Colonic mucosa (tissue), 4 donors: ENCODE measurements around the gene ATXN10. TPM values are rescaled to one million over a fixed set of nuclear protein-coding genes. Genes with fewer than 3 reads are reported as not detected.
A peak's percentile ranks its signal among the peaks of the same experiment; 100 is the strongest.
"Not testable (repeated sequence)": the region's sequence is repeated elsewhere in the genome, so short reads cannot be mapped to it uniquely, and the experiment has no call there.

Experiments used
- DNase-seq: peaks from one replicate; pipeline ENCODE4 v3.0.0-alpha.2; 2020
- H3K27ac ChIP-seq: fragments of 200-600 bp; one replicate; pipeline ENCODE4 v1.8.0; 2021
- H3K27me3 ChIP-seq: fragments of 200-600 bp; one replicate; pipeline ENCODE4 v1.8.0; 2021
- H3K36me3 ChIP-seq: fragments of 200-600 bp; one replicate; pipeline ENCODE4 v1.8.0; 2021
- H3K4me1 ChIP-seq: fragments of 200-600 bp; one replicate; pipeline ENCODE4 v1.8.0; 2021; ENCODE audit warnings: mild to moderate bottlenecking
- H3K4me3 ChIP-seq: fragments of 200-600 bp; one replicate; pipeline ENCODE4 v1.8.0; 2021
- H3K9ac ChIP-seq, 2 donors: one replicate each; pipeline ENCODE4 v1.7.0; 2013; ENCODE audit warnings: control low read depth in 2 of 2, low read depth in 2 of 2, low read length in 2 of 2
- H3K9me3 ChIP-seq: fragments of 200-600 bp; one replicate; pipeline ENCODE4 v1.8.0; 2021
- CTCF ChIP-seq: fragments of 200-600 bp; IDR thresholded peaks from one replicate; pipeline ENCODE4 v1.8.0; 2022; ENCODE audit warnings: antibody characterized with exemption, mild to moderate bottlenecking
- intact Hi-C: fragments of 100-400 bp; cut with DNase I; formaldehyde crosslinking; loops from one replicate; pipeline ENCODE4 v1.14.1; 2022
- total RNA-seq, 2 donors: library from RNA; stranded (reverse); fragmentation: NEBNext Ultra II Directional in 1 of 2; extraction: Animal tissue kit (Norgen Biotek cat#: 25700) in 1 of 2; gene quantifications; one replicate each; pipeline ENCODE4 v1.2.1, GENCODE V29; 2021
- donor health status: healthy.
- donor health status: DM: no; HTN: no; CAD: no.
- donor health status: DM: no; HTN: no; CAD: no.

ATXN10 gene
- 10 to 100 TPM; 90.5 to 94.9 TPM for total RNA-seq

- DNase-seq = peak; percentile 60
- intact Hi-C loops = no loop called here
Observed at GRCh38 chr22:45671783-45672563, at the start of gene ATXN10. Gene ATXN10, plus strand, starts transcription at chr22:45671834. Its CDS starts 230 bp downstream, at chr22:45672064.

DNA sequence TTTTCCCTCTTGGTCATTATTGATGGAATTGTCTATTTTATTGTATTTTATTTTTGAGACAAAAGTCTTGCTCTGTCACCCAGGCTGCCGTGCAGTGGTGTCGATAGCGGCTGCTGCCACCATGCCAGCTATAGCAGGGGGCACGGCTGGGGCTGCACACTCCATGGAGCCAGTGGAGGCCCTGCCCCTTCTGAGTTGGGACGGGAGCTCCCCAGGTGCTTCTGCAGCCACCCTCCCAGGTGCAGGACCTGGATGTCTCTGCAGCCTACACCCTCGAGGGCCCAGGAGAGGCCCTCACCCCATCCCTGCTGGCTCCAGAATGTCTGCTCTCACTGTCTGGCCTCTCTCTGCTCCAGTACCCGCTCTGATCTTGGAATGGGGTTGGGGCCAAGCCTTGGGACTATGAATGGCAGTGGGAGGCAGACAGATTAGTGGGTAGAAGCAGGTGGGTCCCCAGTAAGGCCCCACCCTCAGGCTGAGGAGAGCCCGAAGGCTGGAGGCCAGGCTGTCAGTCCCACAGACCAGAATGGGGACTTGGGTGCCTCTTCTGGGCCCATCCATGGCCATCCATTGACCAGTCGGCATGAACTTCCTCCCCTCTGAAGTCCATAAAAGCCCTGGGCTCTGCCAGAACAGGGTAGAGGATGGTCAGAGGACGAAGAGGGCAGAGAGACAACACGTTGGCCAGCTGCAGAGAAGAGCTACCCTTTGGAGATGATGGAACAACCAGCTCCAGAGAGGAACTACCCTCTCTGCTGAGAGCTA, 49.6 kb upstream of the ATXN10 start:
- H3K36me3 ChIP-seq = no peaks in the 10 kb centered on the region
- DNase-seq = no peak
- no peaks in the 10 kb centered on the region for H3K4me1 ChIP-seq
- TF ChIP-seq CTCF = no peak
- no peak overlapping the region for H3K9ac ChIP-seq
- H3K4me3 ChIP-seq = no peak overlapping the region
- no peak overlapping the region for H3K27ac ChIP-seq
- intact Hi-C loops = no loop called here
- no peaks in the 10 kb centered on the region for H3K27me3 ChIP-seq
- H3K9me3 ChIP-seq = no peaks in the 10 kb centered on the region

More at GRCh38 chr22:45671783-45672563, at the start of gene ATXN10:
- Histone ChIP-seq H3K4me3 (peak within 1 kb of the TSS; percentile 91), H3K9me3 (no peaks in the 10 kb centered on the region), H3K36me3 (no peaks in the 10 kb centered on the region), H3K9ac (peak within 1 kb of the TSS; percentile 88 to 98), H3K27ac (peak within 1 kb of the TSS; percentile 72), H3K4me1 (no peaks in the 10 kb centered on the region), H3K27me3 (no peaks in the 10 kb centered on the region)
- TF ChIP-seq CTCF = no peak

DNA sequence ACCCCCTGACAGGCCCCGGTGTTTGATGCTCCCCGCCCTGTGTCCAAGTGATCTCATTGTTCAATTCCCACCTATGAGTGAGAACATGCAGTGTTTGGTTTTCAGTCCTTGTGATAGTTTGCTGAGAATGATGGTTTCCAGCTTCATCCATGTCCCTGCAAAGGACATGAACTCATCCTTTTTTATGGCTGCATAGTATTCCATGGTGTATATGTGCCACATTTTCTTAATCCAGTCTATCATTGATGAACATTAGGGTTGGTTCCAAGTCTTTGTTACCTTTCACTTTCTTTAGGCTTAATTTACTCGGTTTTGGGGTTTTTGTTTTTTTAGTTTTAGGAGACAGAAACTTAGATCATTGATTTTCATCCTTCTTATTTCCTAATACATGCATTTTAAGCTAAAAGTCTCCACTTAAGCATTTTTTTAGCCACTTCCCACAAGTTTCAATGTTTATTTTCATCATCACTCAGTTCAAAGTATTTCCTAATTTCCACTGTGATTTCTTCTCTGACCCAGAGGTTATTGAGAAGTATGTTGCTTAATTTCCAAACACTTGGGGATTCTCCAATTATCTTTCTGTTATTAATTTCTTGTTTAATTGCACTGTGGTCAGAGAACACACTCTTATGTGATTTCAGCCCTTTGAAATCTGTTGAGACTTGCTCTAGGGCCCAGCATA, 48.0 kb upstream of the ATXN10 start:
- DNase-seq, H3K9ac ChIP-seq, H3K27me3 ChIP-seq, H3K4me3 ChIP-seq, intact Hi-C loops, H3K4me1 ChIP-seq, H3K27ac ChIP-seq, H3K9me3 ChIP-seq, H3K36me3 ChIP-seq: not testable (repeated sequence)

- H3K27me3 ChIP-seq = no peaks in the 10 kb centered on the region
- intact Hi-C loops = no loop called here
- H3K4me1 ChIP-seq = no peaks in the 10 kb centered on the region
Observed at GRCh38 chr22:45626198-45626651, 45.4 kb upstream of the ATXN10 start.

DNA sequence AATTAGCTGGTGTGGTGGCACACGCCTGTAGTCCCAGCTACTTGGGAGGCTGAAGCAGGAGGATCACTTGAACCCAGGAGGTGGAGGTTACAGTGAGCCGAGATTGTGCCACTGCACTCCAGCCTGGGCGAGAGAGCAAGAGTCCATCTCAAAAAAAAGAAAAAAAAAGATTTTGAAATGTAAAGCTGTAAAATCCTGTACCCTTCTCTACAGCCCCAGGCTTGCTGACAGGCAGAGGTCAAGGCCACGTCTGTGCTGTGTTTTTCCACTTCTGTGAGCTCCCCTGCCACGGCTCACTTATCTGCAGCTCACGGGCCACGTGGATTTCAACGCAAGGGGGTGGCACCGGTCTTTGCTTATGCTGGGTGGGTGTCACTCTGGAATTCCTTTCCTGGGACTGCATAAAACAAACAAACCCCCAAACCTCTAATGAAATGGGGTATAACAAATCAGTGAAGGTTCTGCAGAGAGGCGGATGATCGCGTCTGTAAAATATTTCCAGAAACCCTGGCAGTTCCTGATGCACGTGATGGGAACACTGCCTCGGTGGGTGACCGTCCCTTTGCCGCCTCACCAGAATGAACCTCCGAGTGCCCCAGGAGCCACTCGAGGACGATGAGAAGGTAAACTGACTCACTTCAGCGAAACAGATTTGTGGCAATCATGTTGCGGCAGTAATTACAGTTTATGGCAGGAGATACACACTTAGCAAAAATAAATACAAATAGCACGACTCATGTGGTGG, 44.0 kb upstream of the ATXN10 start:
- DNase-seq = no peak
- Histone ChIP-seq H3K27ac (no peak overlapping the region), H3K4me1 (no peaks in the 10 kb centered on the region), H3K9ac (no peak overlapping the region), H3K9me3 (no peaks in the 10 kb centered on the region), H3K4me3 (no peak overlapping the region), H3K27me3 (no peaks in the 10 kb centered on the region), H3K36me3 (no peaks in the 10 kb centered on the region)
- intact Hi-C loops = no loop called here
- TF ChIP-seq CTCF = no peak

More at GRCh38 chr22:45626198-45626651, 45.4 kb upstream of the ATXN10 start:
- Histone ChIP-seq H3K36me3 (no peaks in the 10 kb centered on the region), H3K9ac (no peak overlapping the region), H3K4me3 (no peak overlapping the region), H3K27ac (no peak overlapping the region), H3K9me3 (no peaks in the 10 kb centered on the region)
- DNase-seq = peak; percentile 88
- TF ChIP-seq CTCF = no peak
